Heart left ventricle (tissue), 16 donors: ENCODE data around the gene DHCR24. TPM values are rescaled to one million over a fixed set of nuclear protein-coding genes. Genes with fewer than 3 reads are reported as not detected.
A peak's percentile ranks its signal among the peaks of the same experiment; 100 is the strongest.

ENCODE experiments used
- ATAC-seq, 4 donors: fragments of 200-7000 bp; cut with Tn5 transposase; one replicate each; pipeline ENCODE4 v1.9.1; 2020 to 2022; ENCODE audit warnings: moderate library complexity in 4 of 4, mild to moderate bottlenecking in 3 of 4, moderate number of reproducible peaks in 1 of 4
- DNase-seq, 5 donors: peaks; one replicate each; pipeline ENCODE4 v3.0.0-alpha.2; 2020
- H3K27ac ChIP-seq, 12 donors: fragments of 200-600 bp; sonication (generic) in 4 of 12; one replicate each; pipeline versions ENCODE4 v1.5.0 to v1.8.0; 2016 to 2022; ENCODE audit warnings: mild to moderate bottlenecking in 2 of 12
- H3K27me3 ChIP-seq, 9 donors: fragments of 200-600 bp; sonication (generic) in 2 of 9; one replicate each; pipeline versions ENCODE4 v1.5.1 to v1.8.0; 2016 to 2022; ENCODE audit warnings: mild to moderate bottlenecking in 3 of 9
- H3K36me3 ChIP-seq, 9 donors: fragments of 200-600 bp; sonication (generic) in 2 of 9; one replicate each; pipeline versions ENCODE4 v1.5.0 to v1.8.0; 2018 to 2022; ENCODE audit warnings: mild to moderate bottlenecking in 2 of 9
- H3K4me1 ChIP-seq, 12 donors: fragments of 200-600 bp; sonication (generic) in 4 of 12; one replicate each; pipeline versions ENCODE4 v1.5.0 to v1.8.0; 2016 to 2022; ENCODE audit warnings: mild to moderate bottlenecking in 3 of 12
- H3K4me3 ChIP-seq, 12 donors: fragments of 200-600 bp; sonication (generic) in 4 of 12; one replicate each; pipeline versions ENCODE4 v1.5.0 to v1.8.0; 2017 to 2022; ENCODE audit warnings: mild to moderate bottlenecking in 9 of 12, moderate library complexity in 4 of 12
- H3K9me3 ChIP-seq, 12 donors: fragments of 200-600 bp; sonication (generic) in 4 of 12; one replicate each; pipeline versions ENCODE4 v1.5.0 to v1.8.0; 2016 to 2022; ENCODE audit warnings: mild to moderate bottlenecking in 1 of 12
- CTCF ChIP-seq, 12 donors: fragments of 200-600 bp; sonication (generic) in 4 of 12; IDR thresholded peaks; one replicate each; pipeline versions ENCODE4 v1.5.0 to v1.8.0; 2018 to 2022; ENCODE audit warnings: antibody characterized with exemption in 12 of 12, mild to moderate bottlenecking in 5 of 12
- POLR2A ChIP-seq, 2 donors: fragments of 450-650 bp; IDR thresholded peaks; one replicate each; pipeline ENCODE4 v1.6.1; 2017; ENCODE audit warnings: antibody characterized with exemption in 2 of 2, mild to moderate bottlenecking in 2 of 2, moderate library complexity in 2 of 2
- WGBS, 4 donors: extraction: QIAGEN DNeasy Blood & Tissue Kit in 2 of 4; methylation state at CpG; one replicate each; pipeline versions ENCODE4 v1.1.5 to v1.1.7; 2013 to 2018; 5-methylcytosine and 5-hydroxymethylcytosine counted together
- intact Hi-C, 10 donors: fragments of 100-400 bp; cut with DNase I; formaldehyde crosslinking; loops; one replicate each; pipeline versions ENCODE4 v1.11.1 to v1.14.2; 2022
- polyA plus RNA-seq, 2 donors: library from polyadenylated mRNA; stranded (reverse); fragments of 200-250 nt; gene quantifications; one replicate each; pipeline ENCODE4 v1.2.3, GENCODE V29; 2013
- total RNA-seq, 9 donors: library from RNA; depleted of rRNA in 2 of 9; stranded (reverse); fragments of >200 nt in 2 of 9; fragmentation: NEBNext Ultra II Directional in 3 of 9; extraction: Animal tissue kit (Norgen Biotek cat#: 25700) in 3 of 9; gene quantifications; one replicate each; pipeline versions ENCODE4 v1.1.0 to v1.2.4, GENCODE V29; 2016 to 2023
- donor health status: ischemic (EF 13 %, LVEDD 7.1; RV severe dilation, severe dysfunction).
- donor health status: healthy with polysubstance abuse.
- donor health status: DM: no; HTN: yes; CAD: no.
- donor health status: DM: no; HTN: no; CAD: no.
- donor health status: ischemic (EF 25% LVEDD 6.9; RV normal size, moderate dysfunction).
- donor health status: ischemic (EF 25% LVEDD 5.7; RV mildly dilated, moderate dysfunction).
- donor health status: healthy.
- donor health status: DM: yes; HTN: yes; CAD: no.
- donor health status: ischemic (EF 35%, LVEDD 5.7; RV mildly dilated, moderate dysfunction).
- donor health status: nonischemic (EF 11% LVEDD 7.7; RV severe dilation, severe dysfunction).
- donor health status: DM: yes; HTN: yes; CAD: no.
- donor health status: PGD.
- donor health status: ischemic (EF 29% LVEDD 5.4; RV normal size, mild dysfunction).
- donor health status: nonischemic (EF 23%, LVEDD 6.1; RV moderate dilation, normal function).

The DHCR24 gene
- total and polyA plus RNA-seq, 11 donors = 5.3 to 109 (median 25.4) TPM

- no peak for TF ChIP-seq CTCF (IDR thresholded peaks at IDR 0.05)
- no peak for TF ChIP-seq POLR2A (IDR thresholded peaks at IDR 0.05)
- Histone ChIP-seq H3K27me3 (peaks cover 0 to 7% (median 0%) of the 10 kb centered on the region in 9 donors), H3K36me3 (no peaks in the 10 kb centered on the region), H3K9me3 (no peaks in the 10 kb centered on the region), H3K27ac (no peak overlapping the region), H3K4me3 (no peak overlapping the region), H3K4me1 (no peaks in the 10 kb centered on the region)
- DNase-seq (no peak), ATAC-seq (no peak)
- WGBS, 4 donors = 95 to 98% (median 97%) methylated on average over 1 of the region's 1 CpG
- intact Hi-C loops = no loop called here
Measured at GRCh38 chr1:54894271-54894670, 7.3 kb upstream of the DHCR24 start.

- Histone ChIP-seq H3K36me3 (no peaks in the 10 kb centered on the region), H3K27me3 (peaks cover 0 to 7% (median 0%) of the 10 kb centered on the region in 9 donors), H3K4me3 (no peak overlapping the region), H3K9me3 (no peaks in the 10 kb centered on the region), H3K4me1 (peaks cover 0 to 4% (median 1%) of the 10 kb centered on the region in 12 donors), H3K27ac (no peak overlapping the region)
- no peak for ATAC-seq
- intact Hi-C loops = no loop called here
- no peak for TF ChIP-seq POLR2A (IDR thresholded peaks at IDR 0.05)
- TF ChIP-seq CTCF (IDR thresholded peaks at IDR 0.05) = no peak
- 74 to 78% (median 78%) methylated on average over 1 of the region's 1 CpG for WGBS, 4 donors
- no peak for DNase-seq
Measured at GRCh38 chr1:54892586-54892985, 5.6 kb upstream of the DHCR24 start.

GRCh38 chr1:54889132-54889725 lies 2.2 kb upstream of the DHCR24 start:
- intact Hi-C loops = loop anchor here in 5 of 10 donors (5.0 kb wide), 3 partner anchors 38 to 58 kb away; no protein-coding TSS in a partner anchor
- no peak for TF ChIP-seq CTCF (IDR thresholded peaks at IDR 0.05)
- no peak for TF ChIP-seq POLR2A (IDR thresholded peaks at IDR 0.05)
- H3K27ac ChIP-seq = no peak overlapping the region
- DNase-seq (no peak), ATAC-seq (no peak)
- H3K4me3 ChIP-seq = no peak overlapping the region
- H3K9me3 ChIP-seq = no peaks in the 10 kb centered on the region
- no peaks in the 10 kb centered on the region for H3K36me3 ChIP-seq
- peaks cover 0 to 7% (median 0%) of the 10 kb centered on the region in 9 donors for H3K27me3 ChIP-seq
- WGBS, 4 donors = 73 to 85% (median 81%) methylated on average over 3 of the region's 3 CpGs
- peaks cover 0 to 21% (median 9%) of the 10 kb centered on the region in 12 donors for H3K4me1 ChIP-seq

GRCh38 chr1:54888080-54888733 lies 1.2 kb upstream of the DHCR24 start:
- no peaks in the 10 kb centered on the region for H3K9me3 ChIP-seq
- WGBS, 4 donors = 90 to 92% (median 90%) methylated on average over 7 of the region's 7 CpGs
- DNase-seq (no peak), ATAC-seq (no peak)
- no peaks in the 10 kb centered on the region for H3K36me3 ChIP-seq
- H3K27ac ChIP-seq = no peak overlapping the region
- TF ChIP-seq POLR2A (IDR thresholded peaks at IDR 0.05) (no peak), CTCF (IDR thresholded peaks at IDR 0.05) (no peak)
- peaks cover 0 to 7% (median 0%) of the 10 kb centered on the region in 9 donors for H3K27me3 ChIP-seq
- H3K4me1 ChIP-seq = peaks cover 0 to 31% (median 9%) of the 10 kb centered on the region in 12 donors
- intact Hi-C loops = loop anchor here in 5 of 10 donors (5.0 kb wide), 3 partner anchors 39 to 59 kb away; no protein-coding TSS in a partner anchor
- H3K4me3 ChIP-seq = peak overlapping the region in 5 of 12 donors; percentile 62 to 95 (median 85)
